ENCODE measurements around the gene SLC43A2. TPM values are rescaled to one million over a fixed set of nuclear protein-coding genes. Genes with fewer than 3 reads are reported as not detected.

The SLC43A2 gene
- total RNA-seq, 1 experiment from 2014 or later, result 12.9 TPM

DNA sequence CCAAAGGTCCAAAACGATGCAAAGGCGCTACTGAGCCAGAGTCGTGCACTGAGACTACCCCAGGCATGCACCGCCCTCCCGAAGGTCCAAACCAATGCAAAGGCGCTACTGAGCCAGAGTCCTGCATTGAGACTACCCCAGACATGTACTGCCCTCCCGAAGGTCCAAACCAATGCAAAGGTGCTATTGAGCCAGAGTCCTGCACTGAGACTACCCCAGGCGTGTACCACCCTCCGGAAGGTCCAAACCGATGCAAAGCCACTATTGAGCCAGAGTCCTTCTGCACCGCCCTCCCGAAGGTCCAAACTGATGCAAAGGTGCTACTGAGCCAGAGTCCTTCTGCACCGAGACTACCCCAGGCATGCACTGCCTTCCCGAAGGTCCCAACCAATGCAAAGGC, 27.1 kb downstream of the SLC43A2 start:
- no CpG with 5 or more reads among the region's 14 CpGs for WGBS (ENCODE audit: extremely low coverage, insufficient read length, low lambda C conversion rate)
- Histone ChIP-seq H3K14ac (ENCODE audit: insufficient read depth, low read length) (no peak overlapping the region), H2BK120ac (ENCODE audit: low read depth, low read length, poor library complexity, severe bottlenecking) (no peak overlapping the region), H3K56ac (ENCODE audit: insufficient read length, low read depth, low read length) (no peak overlapping the region), H3K27me3 (ENCODE audit: insufficient read depth, low read length) (no peaks in the 10 kb centered on the region), H3K23me2 (ENCODE audit: insufficient read length, low read depth, low read length, poor library complexity, severe bottlenecking) (no peaks in the 10 kb centered on the region), H2BK15ac (ENCODE audit: low read depth, low read length) (no peak overlapping the region), H2BK12ac (ENCODE audit: insufficient read length, low read depth, low read length) (no peak overlapping the region), H2AFZ (ENCODE audit: low read length) (no peak overlapping the region), H3K23ac (ENCODE audit: insufficient read length, low read depth, low read length) (no peak overlapping the region), H2AK5ac (ENCODE audit: insufficient read length, low read length) (no peak overlapping the region), H3K4ac (ENCODE audit: low read depth, low read length) (no peak overlapping the region), H2BK20ac (ENCODE audit: low read depth, low read length, poor library complexity, severe bottlenecking) (no peak overlapping the region), H3K79me2 (ENCODE audit: insufficient read depth, low read length) (no peaks in the 10 kb centered on the region), H4K5ac (ENCODE audit: insufficient read length, low read depth, low read length) (no peak overlapping the region), H3K18ac (ENCODE audit: insufficient read length, low read depth, low read length) (no peak overlapping the region), H4K20me1 (ENCODE audit: control insufficient read depth, insufficient read depth, insufficient read length) (no peaks in the 10 kb centered on the region), H3K9me3 (ENCODE audit: control insufficient read depth, low read depth, low read length) (no peaks in the 10 kb centered on the region), H3K4me1 (ENCODE audit: insufficient read depth, low read length) (peaks cover 5% of the 10 kb centered on the region; the same call in 1 of the 2 replicates), H3K27ac (ENCODE audit: insufficient read length, low read depth, low read length) (no peak overlapping the region), H4K91ac (ENCODE audit: insufficient read length, low read depth, low read length) (no peak overlapping the region), H3K4me2 (ENCODE audit: insufficient read depth, insufficient read length, low read length) (no peak overlapping the region), H3K9ac (ENCODE audit: extremely low read depth, insufficient read length, low read length) (no peak overlapping the region), H4K8ac (replicated peaks; ENCODE audit: insufficient read length, low read depth, low read length) (no peak overlapping the region), H3K79me1 (ENCODE audit: insufficient read depth, low read depth, low read length, poor library complexity, severe bottlenecking) (no peaks in the 10 kb centered on the region), H3T11ph (ENCODE audit: low read length) (no peak overlapping the region), H2BK5ac (ENCODE audit: insufficient read length, low read length) (no peak overlapping the region)
- DNase-seq, result no peak
- Mint-ChIP-seq H3K27ac (no peak overlapping the region; a peak in 1 of 7 replicates), H3K36me3 (ENCODE audit: insufficient read depth in 1 of 3, low read depth in 3 of 3) (peaks cover 10 to 15% (median 13%) of the 10 kb centered on the region in 3 experiments), H3K4me3 (no peak overlapping the region), H3K4me1 (peaks cover 3 to 12% of the 10 kb centered on the region in 2 experiments), H3K9me3 (peaks cover 8 to 9% of the 10 kb centered on the region in 2 experiments), H3K27me3 (ENCODE audit: low read depth) (no peaks in the 10 kb centered on the region)
- TF ChIP-seq CTCF (conservative IDR thresholded peaks at IDR 0.05), result no peak

All from H9 (cell line).